OCI-M1 (cell line): ENCODE measurements around the gene OXCT2.

Experiments used
- DNase-seq: peaks from one replicate; lab custom pipeline; 2025; lab: John Stamatoyannopoulos, UW

The OXCT2 gene

DNA sequence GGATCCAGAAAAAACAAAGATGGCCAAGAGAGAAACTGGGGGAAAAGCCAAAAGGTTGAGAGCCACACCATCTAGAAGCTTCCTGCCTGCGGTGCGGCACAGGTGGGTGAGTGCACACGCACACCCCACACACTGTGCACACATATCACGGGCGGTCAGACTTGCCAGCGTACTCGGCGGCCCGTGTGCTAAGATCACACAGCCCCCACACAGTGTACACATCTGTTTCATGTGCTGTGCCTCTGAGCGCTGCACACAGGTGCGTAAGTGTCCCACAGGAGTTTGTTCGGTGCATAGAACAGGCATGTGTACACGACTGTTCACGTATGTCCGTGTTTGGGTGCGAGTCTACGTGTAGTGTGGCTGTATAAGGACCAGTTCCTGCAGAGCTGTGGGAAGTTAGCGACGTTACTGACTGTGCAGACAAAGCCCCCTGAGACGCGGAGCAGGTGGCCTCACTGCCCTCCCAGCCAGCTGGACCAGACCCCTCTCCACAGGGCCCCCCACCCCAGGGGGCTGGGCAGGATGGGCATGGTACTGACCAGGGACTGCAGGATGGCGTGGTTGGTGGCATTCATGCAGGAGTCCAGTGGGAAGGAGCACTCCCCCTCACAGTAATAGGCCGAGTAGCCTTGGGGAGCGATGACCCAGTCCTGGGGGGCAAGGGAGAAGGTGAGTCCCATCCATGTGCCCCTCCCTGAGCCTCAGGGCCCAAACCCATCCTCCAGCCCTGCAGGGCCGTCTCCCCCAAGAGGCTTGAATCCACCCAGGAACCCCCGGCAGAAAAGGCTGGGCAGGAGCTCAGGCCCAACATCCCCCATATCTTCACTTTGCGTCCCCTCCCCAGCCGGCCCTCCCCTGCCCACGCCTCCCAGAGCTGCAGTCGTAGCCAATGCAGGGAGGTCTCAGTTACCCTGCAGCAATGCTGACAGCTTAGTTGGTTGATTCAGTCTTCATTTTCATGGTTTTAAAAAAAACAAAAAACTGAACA, 8.3 kb downstream of the OXCT2 start:
- DNase-seq: no peak

DNA sequence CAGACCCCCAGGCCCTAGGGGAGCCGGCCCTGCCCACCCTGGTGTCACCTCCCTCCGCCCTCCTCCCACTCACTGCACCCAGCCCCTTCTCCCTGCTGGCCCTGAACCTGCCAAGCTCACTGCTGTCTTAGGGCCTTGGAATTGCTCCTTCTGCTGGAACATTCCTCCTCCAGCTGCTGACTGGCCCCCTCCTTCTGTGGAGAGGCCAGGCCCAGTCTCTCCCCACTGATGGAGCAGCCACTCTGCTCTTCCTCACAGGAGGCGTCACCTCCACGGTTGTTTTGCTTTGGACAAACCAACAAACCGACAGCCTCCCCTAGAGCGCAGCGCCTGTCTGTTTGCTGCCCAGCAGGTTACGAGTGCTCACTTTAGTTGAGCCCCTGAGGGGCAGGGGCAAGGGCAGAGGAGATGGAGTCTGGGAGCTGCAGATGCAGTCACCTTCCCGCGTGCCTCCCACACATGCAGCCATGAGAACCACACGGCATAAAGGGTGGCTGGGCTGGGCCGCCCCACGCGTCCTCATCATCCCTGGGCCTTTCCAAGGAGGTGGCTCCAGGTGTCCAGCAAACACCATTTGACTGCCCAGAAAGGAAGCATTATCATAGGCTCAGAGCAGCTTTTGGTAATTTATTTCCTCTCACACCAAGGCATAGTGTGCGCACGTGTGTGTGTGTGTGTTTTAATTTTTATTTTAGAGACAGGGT, 9.4 kb downstream of the OXCT2 start:
- no peak for DNase-seq

DNA sequence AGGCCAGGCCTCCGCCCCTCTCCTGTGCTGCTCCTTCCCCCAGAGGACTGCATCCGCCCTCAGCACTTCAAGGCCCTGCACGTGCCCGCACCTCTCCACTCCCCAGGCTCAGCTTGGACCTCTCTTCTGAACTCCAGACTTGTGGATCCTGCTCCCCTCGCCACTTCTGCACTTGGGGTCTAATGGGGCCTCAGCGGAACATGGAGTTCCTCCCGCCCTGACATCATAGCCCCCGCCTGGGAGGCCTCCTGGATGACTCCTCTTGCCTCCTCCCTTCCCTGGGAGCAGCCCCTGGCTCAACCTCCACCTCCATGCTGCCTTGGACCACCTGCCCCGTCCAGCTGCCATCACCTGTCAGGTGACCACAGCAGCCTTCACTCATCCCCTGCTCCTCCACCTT, 10.1 kb downstream of the OXCT2 start:
- no peak for DNase-seq

DNA sequence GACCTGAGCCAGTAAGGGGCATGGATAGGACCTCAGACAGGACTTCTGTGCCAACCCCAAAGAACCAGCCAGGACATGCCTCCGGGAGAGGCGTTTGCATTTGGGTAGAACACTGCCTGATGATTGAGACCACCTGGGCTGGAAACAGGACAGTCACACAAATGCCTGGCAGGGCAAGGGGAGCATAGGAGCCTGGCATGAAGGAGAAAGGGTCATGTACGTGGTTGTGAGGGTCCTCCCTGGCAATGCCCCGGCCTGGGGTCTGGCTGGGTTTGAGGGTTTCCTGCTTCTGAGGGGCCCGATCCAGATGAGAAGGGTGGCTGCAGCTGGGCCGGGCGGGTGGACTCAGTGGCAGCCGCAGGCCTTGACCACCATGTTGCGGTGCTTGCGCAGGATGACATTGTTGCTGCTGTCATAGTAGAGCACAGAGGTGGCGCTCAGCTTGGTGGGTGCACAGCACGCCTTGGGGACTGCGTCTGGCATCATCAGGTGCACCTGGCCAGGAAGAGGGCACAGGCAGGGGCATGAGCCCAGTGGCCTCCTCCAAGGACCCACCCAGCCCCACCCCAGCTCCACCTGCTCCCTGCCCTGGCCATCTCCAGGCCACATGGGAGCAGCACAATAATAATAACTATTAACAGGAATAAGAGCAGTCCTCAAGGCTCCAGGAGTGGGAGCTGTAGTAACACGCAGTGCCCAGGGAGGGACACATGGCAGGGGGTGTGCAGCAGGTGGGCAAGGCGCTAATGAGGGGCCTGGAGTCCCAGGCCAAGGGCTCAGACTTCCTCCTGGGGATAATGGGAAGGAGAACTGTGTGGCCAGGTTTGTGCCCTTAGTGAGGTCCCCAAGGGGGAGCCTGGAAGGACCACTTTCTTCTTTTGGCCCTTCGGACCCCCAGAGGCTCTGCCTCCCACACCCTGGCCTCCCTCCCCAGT, 10.8 kb downstream of the OXCT2 start:
- DNase-seq: no peak

DNA sequence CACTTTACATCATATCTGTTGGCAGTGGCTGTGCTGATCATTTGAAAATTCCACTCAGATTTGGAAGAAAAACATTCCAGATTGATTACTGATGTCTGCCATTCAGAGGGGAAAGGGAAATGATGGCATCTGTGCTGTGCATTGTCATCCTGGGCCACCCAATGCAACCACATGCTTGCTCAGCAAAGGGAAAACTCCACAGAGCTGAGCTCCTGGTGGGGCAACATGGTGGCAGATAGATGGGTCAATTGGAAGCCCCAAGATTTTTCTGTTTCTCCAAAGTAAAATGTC, 11.8 kb downstream of the OXCT2 start:
- no peak for DNase-seq

DNA sequence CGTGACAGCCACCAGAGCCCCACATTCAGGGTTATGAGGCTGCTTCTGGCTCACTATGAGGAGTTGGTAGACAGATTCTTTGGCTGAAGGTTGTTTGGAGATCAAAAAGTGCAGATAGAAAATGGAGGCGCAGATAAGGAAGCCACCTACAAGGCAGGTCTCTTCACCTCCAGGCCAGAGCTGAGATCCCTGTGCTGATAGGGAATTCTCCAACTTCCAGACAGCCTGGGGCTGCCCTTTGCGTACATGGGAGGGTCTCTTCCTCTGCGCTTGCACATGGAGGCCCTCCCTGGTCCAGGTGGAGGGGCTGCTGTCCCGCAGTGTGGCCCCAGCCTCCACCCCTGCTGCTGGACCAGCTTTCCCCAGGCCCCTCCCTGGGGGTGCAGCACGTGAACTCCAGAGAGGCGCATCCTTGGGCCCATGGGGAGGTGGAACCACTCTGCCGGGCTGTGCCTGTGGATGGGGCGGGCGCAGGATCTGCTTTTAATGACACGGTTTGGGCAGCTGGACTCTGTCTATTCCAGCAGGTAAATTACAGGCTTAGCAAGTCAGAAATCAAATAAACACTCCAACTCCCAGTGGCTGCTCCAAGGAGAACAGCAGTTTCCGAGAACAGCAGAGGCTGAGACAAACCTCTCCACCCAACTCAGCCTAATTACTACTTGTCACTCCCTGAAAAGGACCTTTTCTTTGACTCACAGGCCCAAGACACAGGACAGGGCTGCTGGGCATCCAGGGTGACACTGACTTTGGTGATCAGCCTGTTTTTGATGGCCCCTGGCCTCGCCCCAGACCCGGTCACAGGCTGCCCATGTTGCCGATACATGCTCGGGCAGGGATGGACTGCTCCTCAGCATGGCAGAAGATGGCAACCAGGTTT, 12.4 kb downstream of the OXCT2 start:
- no peak for DNase-seq

DNA sequence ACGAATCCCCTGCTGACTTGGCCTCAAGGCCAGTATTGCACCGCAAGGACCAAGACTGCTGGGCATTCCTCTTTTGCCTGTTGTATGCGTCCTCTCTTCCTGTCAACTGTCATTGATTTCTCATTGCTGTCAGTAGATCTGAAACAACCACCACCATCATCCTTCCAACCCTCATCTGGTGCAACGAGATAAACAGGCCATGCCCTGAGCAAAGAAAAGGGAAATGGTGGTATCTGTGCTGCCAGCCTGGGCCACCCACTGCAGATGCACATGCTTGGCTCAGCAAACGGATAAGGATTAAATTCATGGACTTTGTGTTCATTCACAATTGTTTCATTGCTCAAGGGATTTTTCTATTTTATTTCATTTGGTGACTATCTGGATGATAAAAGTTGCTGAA, 13.6 kb downstream of the OXCT2 start:
- DNase-seq: peak; percentile 91

DNA sequence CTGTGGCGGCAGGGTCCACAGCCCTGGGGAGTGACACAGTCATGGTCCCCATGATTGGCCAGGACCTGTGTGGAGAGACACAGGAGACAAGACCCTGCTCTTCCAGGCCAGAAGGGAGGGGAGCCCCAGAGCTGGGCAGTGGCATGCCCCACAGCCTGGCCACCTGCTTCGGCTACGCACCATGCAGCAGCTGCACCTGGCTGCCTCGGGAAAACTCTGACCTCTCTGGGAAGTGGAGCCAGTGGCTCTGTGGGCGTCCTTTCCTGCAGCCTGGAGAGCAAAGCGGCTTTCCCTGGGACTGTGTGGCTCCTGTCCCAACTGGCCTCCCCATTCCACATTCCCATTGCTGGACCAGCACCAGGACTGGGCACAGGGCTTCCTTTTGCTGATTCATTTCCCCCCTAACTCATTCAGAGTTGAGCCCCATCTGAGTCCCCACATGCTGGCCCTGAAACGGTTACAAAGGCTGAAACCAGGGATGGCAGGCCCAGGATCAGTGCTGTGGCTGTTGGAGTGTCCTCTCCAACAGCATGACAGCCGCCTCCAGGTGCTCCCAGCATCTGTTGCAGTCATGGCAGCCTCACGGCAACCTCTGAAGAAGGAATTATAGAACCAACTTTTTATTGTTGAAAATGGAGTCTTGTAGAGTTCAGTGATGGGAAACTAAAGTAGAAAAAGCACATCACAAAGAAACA, 15.0 kb downstream of the OXCT2 start:
- DNase-seq: no peak

DNA sequence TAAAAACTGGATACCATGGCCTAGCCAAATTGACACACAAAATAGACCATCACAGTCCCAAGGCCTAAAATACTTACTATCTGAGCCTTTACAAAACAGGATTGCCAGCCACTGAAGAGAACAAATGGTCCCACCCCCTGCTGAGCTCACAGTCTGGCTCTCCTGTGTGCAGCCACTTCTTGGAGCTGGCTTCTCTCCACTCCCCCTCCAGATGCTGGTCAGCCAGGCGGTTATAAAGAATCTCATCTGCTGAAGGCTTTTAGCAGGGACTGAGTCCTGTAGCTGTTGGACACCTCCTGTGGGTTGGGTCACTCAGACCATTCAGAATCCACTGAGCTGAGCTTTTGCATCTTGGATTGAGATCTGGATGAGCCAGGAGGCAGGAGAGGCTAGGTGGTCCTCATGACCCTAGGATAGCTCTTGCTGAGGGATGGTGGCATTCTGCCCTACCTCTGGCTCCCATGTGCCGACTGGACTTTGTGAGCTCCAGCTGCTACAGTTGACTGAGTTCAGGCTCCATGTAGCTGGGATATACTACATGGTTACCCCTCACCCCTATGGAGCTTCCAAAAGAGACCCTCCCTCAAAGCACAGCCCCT, 16.1 kb downstream of the OXCT2 start:
- DNase-seq: no peak

DNA sequence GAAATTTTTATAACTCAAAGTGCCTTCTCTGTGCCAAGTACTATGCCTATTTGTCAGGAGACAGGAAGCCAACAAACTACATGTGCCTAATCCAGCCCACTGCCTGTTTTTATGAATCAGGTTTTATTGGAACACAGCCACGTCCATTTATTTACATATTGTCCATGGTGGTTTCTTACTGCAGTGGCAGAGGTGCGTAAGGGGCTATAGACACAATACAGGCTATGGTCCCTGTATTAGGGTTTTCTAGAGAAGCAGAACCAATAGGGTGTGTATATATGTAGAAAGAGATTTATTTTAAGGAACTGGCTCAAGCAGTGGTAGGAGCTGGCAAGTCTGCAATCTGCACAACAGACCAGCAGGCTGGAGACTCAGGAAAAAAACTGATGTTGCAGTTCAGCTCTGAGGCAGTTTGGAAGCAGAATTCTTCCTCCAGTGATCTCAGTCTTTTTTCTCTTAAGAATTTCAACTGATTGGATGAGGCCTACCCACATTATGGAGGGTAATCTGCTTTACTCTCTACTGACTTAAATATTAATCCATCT, 17.1 kb downstream of the OXCT2 start:
- DNase-seq: no peak

DNA sequence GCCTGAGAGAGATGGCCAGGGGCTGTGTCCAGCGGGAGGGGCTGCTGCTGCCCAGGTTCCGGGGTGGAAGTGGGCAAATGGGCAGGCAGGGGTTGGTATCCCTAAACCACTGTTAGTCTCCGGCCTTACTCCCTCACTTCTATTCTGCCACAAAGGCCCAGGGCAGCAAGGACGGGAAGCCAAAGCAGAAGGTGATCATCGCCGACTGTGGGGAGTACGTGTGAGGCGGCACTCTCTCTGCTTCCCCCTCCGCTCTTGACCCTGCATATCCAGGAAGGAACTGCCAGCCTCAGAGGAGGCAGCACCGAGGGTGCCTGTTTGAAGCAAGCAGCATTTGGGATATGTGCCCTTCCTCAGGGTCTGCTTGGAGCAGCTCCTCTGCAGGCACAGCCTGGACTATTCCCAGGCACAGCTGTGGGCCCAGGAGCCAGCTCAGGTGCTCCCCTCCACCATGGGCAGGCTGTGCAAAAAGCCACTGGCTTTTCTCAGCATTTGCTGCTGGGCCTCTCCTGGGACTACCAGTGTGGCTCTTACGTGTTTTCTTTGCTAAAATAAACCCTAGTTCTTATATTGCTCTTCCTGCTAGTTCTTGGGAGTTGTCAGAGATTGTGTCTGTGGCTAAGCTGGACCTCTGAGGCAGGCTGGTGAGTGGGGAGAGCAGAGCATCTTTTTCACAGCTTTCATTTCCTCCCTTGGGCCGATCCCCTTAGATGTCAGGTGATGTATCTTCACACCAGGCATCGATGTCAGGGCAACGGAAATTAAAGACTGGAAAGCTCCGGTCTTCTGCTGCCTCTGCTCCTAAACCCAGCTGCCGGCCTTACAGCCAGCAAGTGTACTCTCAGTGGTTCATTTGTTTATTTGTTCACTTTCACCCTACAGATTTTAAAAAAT, 17.8 kb downstream of the OXCT2 start:
- no peak for DNase-seq

DNA sequence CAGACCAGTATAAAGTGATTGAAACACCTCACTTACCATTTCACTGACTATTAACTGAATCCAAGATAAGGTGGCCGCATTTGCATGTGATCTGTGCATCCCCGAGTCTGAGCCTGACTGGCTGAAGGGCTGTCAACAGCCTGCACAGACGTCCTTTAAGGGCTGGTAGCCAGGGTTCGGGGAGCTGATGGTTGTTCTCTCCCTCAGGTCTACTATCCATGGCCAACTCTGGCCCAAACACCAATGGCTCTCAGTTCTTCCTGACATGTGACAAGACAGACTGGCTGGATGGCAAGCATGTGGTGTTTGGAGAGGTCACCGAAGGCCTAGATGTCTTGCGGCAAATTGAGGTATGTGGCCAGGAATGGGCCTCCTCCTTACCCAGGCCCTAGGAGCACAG, 18.4 kb downstream of the OXCT2 start:
- DNase-seq: no peak

DNA sequence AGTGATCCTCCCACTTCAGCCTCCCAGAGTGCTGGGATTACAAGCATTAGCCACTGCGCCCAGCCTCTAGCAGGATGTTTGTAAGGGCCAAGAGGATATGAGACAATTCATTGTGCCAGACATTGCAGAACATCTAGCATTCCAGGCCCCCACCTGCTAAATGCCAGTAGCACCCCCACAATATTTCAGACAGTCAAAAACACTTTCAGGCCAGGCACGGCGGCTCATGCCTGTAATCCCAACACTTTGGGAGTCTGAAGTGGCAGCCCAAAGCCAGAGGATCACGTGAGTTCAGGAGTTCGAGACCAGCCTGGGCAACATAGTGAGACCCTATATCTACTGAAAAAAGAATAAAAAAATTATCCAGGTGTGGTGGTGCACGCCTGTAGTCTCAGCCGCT, 19.6 kb downstream of the OXCT2 start:
- no peak for DNase-seq

DNA sequence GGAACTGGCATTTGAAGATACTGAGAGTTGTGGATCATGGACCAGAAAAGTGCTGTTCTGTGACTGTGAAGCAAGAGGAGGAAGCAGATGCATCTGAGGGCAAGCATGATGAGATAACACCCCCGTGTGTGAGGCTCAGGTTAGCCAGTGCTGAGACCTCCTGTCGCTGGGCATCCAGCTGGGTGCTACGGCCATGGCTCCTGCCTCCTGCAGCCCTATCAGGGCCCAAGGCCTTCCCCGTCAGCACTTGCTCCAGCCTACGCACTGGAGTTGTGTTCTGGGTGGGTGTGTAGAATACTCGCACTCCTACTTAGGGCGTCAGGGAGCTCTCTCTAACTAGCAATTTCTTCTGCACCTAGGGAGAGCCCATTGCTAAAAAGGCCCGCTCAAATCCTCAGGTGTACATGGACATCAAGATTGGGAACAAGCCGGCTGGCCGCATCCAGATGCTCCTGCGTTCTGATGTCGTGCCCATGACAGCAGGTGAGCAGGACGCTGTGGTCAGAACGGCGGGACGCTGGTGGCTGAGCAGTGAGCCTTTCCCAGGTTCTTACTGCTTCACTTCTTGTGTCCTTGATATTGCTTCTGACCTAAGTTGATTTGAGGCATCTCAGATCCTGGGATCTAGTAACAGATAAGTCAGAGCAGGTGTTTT, 26.0 kb downstream of the OXCT2 start:
- DNase-seq: no peak

DNA sequence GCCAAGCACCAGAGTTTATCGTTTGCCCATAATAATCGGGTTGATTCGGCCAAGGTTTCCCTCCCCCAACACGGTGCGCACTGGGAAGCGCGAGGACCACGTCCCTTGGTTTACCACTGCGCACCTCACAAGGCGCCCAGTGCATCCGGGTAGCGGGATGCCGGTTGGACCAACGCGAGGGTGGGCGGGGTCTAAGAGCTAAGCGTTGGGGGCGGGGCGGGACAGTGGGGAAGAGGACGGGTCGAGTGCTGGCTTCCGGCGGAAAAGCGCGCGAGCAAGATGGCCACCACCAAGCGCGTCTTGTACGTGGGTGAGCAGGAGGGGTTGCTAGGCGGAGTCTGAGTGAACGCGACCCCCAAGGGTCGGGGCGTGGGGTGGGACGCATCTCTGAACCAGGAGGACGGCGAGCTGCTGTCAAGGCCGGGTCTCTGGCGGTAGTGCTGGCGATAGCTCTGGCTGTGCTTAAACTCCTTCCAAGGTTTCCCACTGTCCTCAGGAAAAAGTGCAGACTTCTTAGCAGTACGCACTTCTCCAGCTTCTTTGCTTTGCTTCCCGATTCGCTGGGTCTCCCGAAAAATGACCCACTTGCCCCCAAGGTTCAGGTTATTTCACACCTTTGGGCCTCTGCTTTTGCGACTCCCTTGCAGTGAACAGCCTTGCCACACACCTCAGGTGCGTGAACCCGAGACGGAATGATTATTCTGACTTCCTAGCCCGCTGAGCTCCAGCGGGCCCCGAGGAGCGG, 32.4 kb downstream of the OXCT2 start, which contains the start of gene PPIE:
PPIE (plus strand) TSS at position 261 of the 745 bp plus-strand sequence; CDS start at position 280, 19 bp downstream.
- peak; percentile 95 for DNase-seq

DNA sequence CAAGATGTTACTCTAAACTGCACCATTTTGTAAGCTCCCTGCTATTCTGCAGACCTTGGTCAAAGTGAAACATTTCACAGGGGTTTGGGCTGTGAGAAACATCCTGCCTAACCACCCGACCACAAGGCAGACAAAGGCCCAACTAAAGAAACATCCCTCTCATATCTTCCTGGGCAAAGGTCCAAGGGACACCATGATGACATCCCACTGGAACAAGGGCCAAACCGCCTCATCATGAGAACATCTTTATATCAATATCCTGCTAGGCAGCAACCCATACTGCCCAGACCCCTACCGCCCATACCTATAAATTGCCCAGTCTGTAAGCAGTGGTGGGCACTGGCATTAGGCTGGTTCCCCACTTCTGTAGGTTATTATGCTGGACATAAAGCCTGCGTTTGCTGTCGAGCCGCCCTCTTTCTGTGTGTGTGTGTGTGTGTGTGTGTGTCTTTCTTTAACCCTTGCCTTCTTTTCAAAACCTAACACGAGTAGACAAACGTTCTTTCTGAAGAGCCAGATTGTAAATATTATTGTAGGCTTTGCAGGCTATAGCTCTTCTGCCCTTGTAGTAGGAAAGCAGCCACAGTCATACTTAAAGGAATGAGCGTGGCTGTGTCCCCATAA, 33.5 kb downstream of the OXCT2 start:
- no peak for DNase-seq

DNA sequence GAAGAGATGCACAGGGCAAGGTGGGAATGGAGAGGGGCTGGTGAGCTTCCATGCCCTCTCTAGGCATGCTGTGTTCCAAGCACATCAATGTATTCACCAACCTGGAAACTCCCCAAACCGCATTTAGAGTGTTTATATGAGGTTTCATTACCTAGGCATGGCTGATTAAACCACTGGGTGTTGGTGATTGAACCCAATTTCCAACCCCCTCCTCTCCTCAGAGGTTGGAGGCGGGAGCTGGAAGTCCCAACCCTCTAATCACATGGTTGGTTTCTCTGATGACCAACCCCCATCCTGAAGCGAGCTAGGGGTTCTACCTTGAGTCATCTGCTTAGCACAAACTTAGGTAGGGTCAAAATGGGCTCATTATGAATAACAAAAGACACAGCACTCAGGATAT, 35.4 kb downstream of the OXCT2 start:
- DNase-seq: no peak
